WTC11 (cell line): ENCODE data around the gene HPS3. TPM values are rescaled to one million over a fixed set of nuclear protein-coding genes. Genes with fewer than 3 reads are reported as not detected.

ENCODE experiments used
- ATAC-seq: fragments of 200-7000 bp; cut with Tn5 transposase; 2 replicates; pipeline ENCODE4 v1.10.0; 2021; ENCODE audit warnings: mild to moderate bottlenecking, moderate library complexity
- CTCF ChIA-PET: fragments of 300-600 bp; sonication (Branson Sonifier 250); formaldehyde crosslinking; loops from one replicate; lab custom pipeline; 2021; ENCODE audit warnings: antibody characterized with exemption; lab: Charles Lee
- POLR2A ChIA-PET: fragments of 350-600 bp; sonication (Branson Sonifier 250); formaldehyde crosslinking; loops from one replicate; lab custom pipeline; 2021; ENCODE audit warnings: antibody characterized with exemption; lab: Charles Lee
- DNase-seq: peaks from one replicate; pipeline ENCODE4 v3.0.0; 2021; ENCODE audit warnings: low spot score
- H3K27ac Mint-ChIP-seq: 2 replicates; pipeline ENCODE4 v1.8.0; 2021; ENCODE audit warnings: mixed read lengths
- H3K27me3 Mint-ChIP-seq: 2 replicates; pipeline ENCODE4 v1.8.0; 2021; ENCODE audit warnings: low read depth, mild to moderate bottlenecking, moderate library complexity, mixed read lengths
- H3K36me3 Mint-ChIP-seq: 2 replicates; pipeline ENCODE4 v1.8.0; 2021; ENCODE audit warnings: mixed read lengths
- H3K4me1 Mint-ChIP-seq: 2 replicates; pipeline ENCODE4 v1.8.0; 2022; ENCODE audit warnings: mixed read lengths
- H3K4me3 Mint-ChIP-seq: 2 replicates; pipeline ENCODE4 v1.8.0; 2021; ENCODE audit warnings: mild to moderate bottlenecking, moderate library complexity, mixed read lengths
- H3K9me3 Mint-ChIP-seq: 2 replicates; pipeline ENCODE4 v1.8.0; 2021; ENCODE audit warnings: mixed read lengths
- CREB1 ChIP-seq: sonication (generic); formaldehyde crosslinking; IDR thresholded peaks from 2 replicates; pipeline ENCODE4 v1.8.0; 2023; ENCODE audit warnings: mild to moderate bottlenecking, missing genetic modification reagents
- ETV6 ChIP-seq: sonication (generic); formaldehyde crosslinking; IDR thresholded peaks from 2 replicates; pipeline ENCODE4 v1.8.1; 2022; ENCODE audit warnings: mild to moderate bottlenecking, missing genetic modification reagents
- GABPB1 ChIP-seq: sonication (generic); formaldehyde crosslinking; IDR thresholded peaks from 2 replicates; pipeline ENCODE4 v1.8.1; 2023; ENCODE audit warnings: mild to moderate bottlenecking, missing genetic modification reagents
- GTF2I ChIP-seq: fragments of 250-450 bp; sonication (Bioruptor Pico); conservative IDR thresholded peaks from 2 replicates; pipeline ENCODE4 v1.4.0; 2021; ENCODE audit warnings: mild to moderate bottlenecking
- MAX ChIP-seq: sonication (generic); formaldehyde crosslinking; IDR thresholded peaks from 2 replicates; pipeline ENCODE4 v1.8.0; 2022; ENCODE audit warnings: mild to moderate bottlenecking, missing genetic modification reagents
- NFATC4 ChIP-seq: fragments of 250-450 bp; sonication (Bioruptor Pico); IDR thresholded peaks from 2 replicates; pipeline ENCODE4 v1.9.0; 2021; ENCODE audit warnings: mild to moderate bottlenecking
- NFE2L1 ChIP-seq: sonication (generic); formaldehyde crosslinking; IDR thresholded peaks from 2 replicates; pipeline ENCODE4 v1.8.1; 2023; ENCODE audit warnings: missing genetic modification reagents
- NFYB ChIP-seq: sonication (generic); formaldehyde crosslinking; conservative IDR thresholded peaks from 2 replicates; pipeline ENCODE4 v1.8.0; 2022; ENCODE audit warnings: low read depth, missing genetic modification reagents
- NR1H2 ChIP-seq: sonication (generic); formaldehyde crosslinking; IDR thresholded peaks from 2 replicates; pipeline ENCODE4 v1.9.0; 2021; ENCODE audit warnings: mild to moderate bottlenecking, moderate library complexity, missing genetic modification reagents
- NR2C2 ChIP-seq: sonication (generic); formaldehyde crosslinking; IDR thresholded peaks from 2 replicates; pipeline ENCODE4 v1.8.0; 2022; ENCODE audit warnings: mild to moderate bottlenecking, missing genetic modification reagents
- NR3C1 ChIP-seq: sonication (generic); formaldehyde crosslinking; conservative IDR thresholded peaks from 2 replicates; pipeline ENCODE4 v1.8.1; 2023; ENCODE audit warnings: low read depth, mild to moderate bottlenecking, missing genetic modification reagents
- PRRX2 ChIP-seq: fragments of 250-450 bp; sonication (Bioruptor Pico); IDR thresholded peaks from 2 replicates; pipeline ENCODE4 v1.8.0; 2021; ENCODE audit warnings: mild to moderate bottlenecking
- RELA ChIP-seq: sonication (generic); formaldehyde crosslinking; IDR thresholded peaks from 2 replicates; pipeline ENCODE4 v1.8.1; 2022; ENCODE audit warnings: missing genetic modification reagents, mild to moderate bottlenecking, borderline replicate concordance
- RORB ChIP-seq: fragments of 250-450 bp; sonication (Bioruptor Pico); IDR thresholded peaks from 2 replicates; pipeline ENCODE4 v1.9.0; 2021; ENCODE audit warnings: mild to moderate bottlenecking
- SMAD3 ChIP-seq: sonication (generic); formaldehyde crosslinking; IDR thresholded peaks from 2 replicates; pipeline ENCODE4 v1.8.0; 2022; ENCODE audit warnings: missing genetic modification reagents, mild to moderate bottlenecking, borderline replicate concordance
- TEAD1 ChIP-seq: sonication (generic); formaldehyde crosslinking; IDR thresholded peaks from 2 replicates; pipeline ENCODE4 v1.8.0; 2022; ENCODE audit warnings: mild to moderate bottlenecking, missing genetic modification reagents
- ZNF138 ChIP-seq: sonication (generic); formaldehyde crosslinking; conservative IDR thresholded peaks from 2 replicates; pipeline ENCODE4 v1.8.1; 2022; ENCODE audit warnings: mild to moderate bottlenecking, moderate library complexity, missing genetic modification reagents
- ZNF219 ChIP-seq: sonication (generic); formaldehyde crosslinking; IDR thresholded peaks from 2 replicates; pipeline ENCODE4 v1.8.0; 2023; ENCODE audit warnings: missing genetic modification reagents, mild to moderate bottlenecking, borderline replicate concordance
- ZNF317 ChIP-seq: sonication (generic); formaldehyde crosslinking; IDR thresholded peaks from 2 replicates; pipeline ENCODE4 v1.8.1; 2023; ENCODE audit warnings: low read depth, mild to moderate bottlenecking, moderate library complexity, missing genetic modification reagents, borderline replicate concordance
- ZNF416 ChIP-seq: fragments of 250-450 bp; sonication (Bioruptor Pico); IDR thresholded peaks from 2 replicates; pipeline ENCODE4 v1.9.0; 2021; ENCODE audit warnings: mild to moderate bottlenecking, inconsistent platforms
- ZNF425 ChIP-seq: fragments of 250-450 bp; sonication (Bioruptor Pico); conservative IDR thresholded peaks from 2 replicates; pipeline ENCODE4 v1.9.0; 2021; ENCODE audit warnings: mild to moderate bottlenecking
- ZNF512 ChIP-seq: sonication (generic); formaldehyde crosslinking; IDR thresholded peaks from 2 replicates; pipeline ENCODE4 v1.8.1; 2022; ENCODE audit warnings: missing genetic modification reagents, borderline replicate concordance
- total RNA-seq: library from RNA; stranded (reverse); gene quantifications from 3 replicates; pipeline ENCODE4 v1.2.3, GENCODE V29; 2021
- TF ChIP-seq, protein P1 (sequence below): sonication (generic); formaldehyde crosslinking; IDR thresholded peaks from 2 replicates; pipeline ENCODE4 v1.8.0; 2022; ENCODE audit warnings: mild to moderate bottlenecking, missing genetic modification reagents
- TF ChIP-seq, protein P2 (sequence below): sonication (generic); formaldehyde crosslinking; IDR thresholded peaks from 2 replicates; pipeline ENCODE4 v1.8.0; 2022; ENCODE audit warnings: missing genetic modification reagents

The HPS3 gene
- total RNA-seq, 1 experiment from 2014 or later: 51.3 TPM

- peaks cover 13% of the 10 kb centered on the region for H3K4me1 Mint-ChIP-seq
- TF ChIP-seq ZNF138: no peak
- TF ChIP-seq RELA (CRISPR knock-in tag): no peak
- no peak for TF ChIP-seq NR3C1
- TF ChIP-seq, all 79 proteins: peak for 0
- Mint-ChIP-seq H3K9me3 (no peaks in the 10 kb centered on the region), H3K27ac (peak overlapping the region; percentile 57; the same call in 1 of the 2 replicates), H3K36me3 (peaks cover 46% of the 10 kb centered on the region), H3K27me3 (no peaks in the 10 kb centered on the region), H3K4me3 (no peak overlapping the region)
- ATAC-seq (no peak), DNase-seq (no peak)
- ChIA-PET POLR2A (no interaction called here), CTCF (no interaction called here)
Observed at GRCh38 chr3:149150436-149150835, 21.0 kb downstream of the HPS3 start.

GRCh38 chr3:149151843-149152242 is 22.4 kb downstream of the HPS3 start:
- peaks cover 13% of the 10 kb centered on the region for H3K4me1 Mint-ChIP-seq
- H3K27me3 Mint-ChIP-seq: no peaks in the 10 kb centered on the region
- H3K27ac Mint-ChIP-seq: peak overlapping the region; percentile 86
- H3K4me3 Mint-ChIP-seq: no peak overlapping the region
- POLR2A ChIA-PET: no interaction called here
- H3K9me3 Mint-ChIP-seq: no peaks in the 10 kb centered on the region
- ATAC-seq (no peak), DNase-seq (no peak)
- CTCF ChIA-PET: no interaction called here
- peaks cover 54% of the 10 kb centered on the region for H3K36me3 Mint-ChIP-seq
- no peak for TF ChIP-seq NFYB (CRISPR knock-in tag)
- TF ChIP-seq MAX (CRISPR knock-in tag): no peak
- no peak for TF ChIP-seq NR1H2 (CRISPR knock-in tag)

DNA sequence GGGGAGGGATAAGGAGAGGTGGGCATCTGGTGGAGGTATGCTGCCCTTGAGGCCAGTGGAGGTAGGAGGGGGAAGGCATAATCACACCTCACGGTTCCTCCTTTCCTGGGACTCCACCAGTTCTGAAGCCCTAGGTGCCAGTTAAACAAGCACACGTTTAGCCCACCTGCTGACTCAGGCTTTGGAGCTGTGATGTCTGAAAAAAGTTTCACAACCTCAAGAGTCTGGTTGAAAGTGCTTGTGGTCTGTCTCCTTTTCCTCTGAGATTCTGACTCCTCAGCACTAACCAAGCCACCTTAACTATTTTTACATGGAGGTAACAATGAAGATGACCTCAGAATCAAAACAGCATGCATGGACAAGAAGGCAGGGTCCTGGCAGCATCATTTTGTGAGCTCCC is 23.0 kb downstream of the HPS3 start:
- Mint-ChIP-seq H3K4me3 (no peak overlapping the region), H3K9me3 (no peaks in the 10 kb centered on the region), H3K27me3 (no peaks in the 10 kb centered on the region), H3K4me1 (peaks cover 13% of the 10 kb centered on the region), H3K27ac (peak overlapping the region; percentile 95), H3K36me3 (peaks cover 56% of the 10 kb centered on the region)
- POLR2A ChIA-PET: no interaction called here
- TF ChIP-seq TEAD1 (CRISPR knock-in tag): no peak
- no peak for TF ChIP-seq PRRX2 (CRISPR knock-in tag)
- no peak for TF ChIP-seq ETV6 (CRISPR knock-in tag)
- no peak for TF ChIP-seq MAX (CRISPR knock-in tag)
- no peak for TF ChIP-seq ZNF425
- TF ChIP-seq, protein P1, sequence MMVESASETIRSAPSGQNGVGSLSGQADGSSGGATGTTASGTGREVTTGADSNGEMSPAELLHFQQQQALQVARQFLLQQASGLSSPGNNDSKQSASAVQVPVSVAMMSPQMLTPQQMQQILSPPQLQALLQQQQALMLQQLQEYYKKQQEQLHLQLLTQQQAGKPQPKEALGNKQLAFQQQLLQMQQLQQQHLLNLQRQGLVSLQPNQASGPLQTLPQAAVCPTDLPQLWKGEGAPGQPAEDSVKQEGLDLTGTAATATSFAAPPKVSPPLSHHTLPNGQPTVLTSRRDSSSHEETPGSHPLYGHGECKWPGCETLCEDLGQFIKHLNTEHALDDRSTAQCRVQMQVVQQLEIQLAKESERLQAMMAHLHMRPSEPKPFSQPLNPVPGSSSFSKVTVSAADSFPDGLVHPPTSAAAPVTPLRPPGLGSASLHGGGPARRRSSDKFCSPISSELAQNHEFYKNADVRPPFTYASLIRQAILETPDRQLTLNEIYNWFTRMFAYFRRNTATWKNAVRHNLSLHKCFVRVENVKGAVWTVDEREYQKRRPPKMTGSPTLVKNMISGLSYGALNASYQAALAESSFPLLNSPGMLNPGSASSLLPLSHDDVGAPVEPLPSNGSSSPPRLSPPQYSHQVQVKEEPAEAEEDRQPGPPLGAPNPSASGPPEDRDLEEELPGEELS: no peak
- no peak for TF ChIP-seq ZNF317 (CRISPR knock-in tag)
- TF ChIP-seq RORB (CRISPR knock-in tag): no peak
- no peak for TF ChIP-seq ZNF219 (CRISPR knock-in tag)
- no peak for TF ChIP-seq CREB1 (CRISPR knock-in tag)
- no peak for TF ChIP-seq NFYB (CRISPR knock-in tag)
- no peak for TF ChIP-seq ZNF512 (CRISPR knock-in tag)
- TF ChIP-seq NFE2L1 (CRISPR knock-in tag): no peak
- no peak for TF ChIP-seq ZNF416 (CRISPR knock-in tag)
- TF ChIP-seq SMAD3 (CRISPR knock-in tag): no peak
- TF ChIP-seq, protein P2, sequence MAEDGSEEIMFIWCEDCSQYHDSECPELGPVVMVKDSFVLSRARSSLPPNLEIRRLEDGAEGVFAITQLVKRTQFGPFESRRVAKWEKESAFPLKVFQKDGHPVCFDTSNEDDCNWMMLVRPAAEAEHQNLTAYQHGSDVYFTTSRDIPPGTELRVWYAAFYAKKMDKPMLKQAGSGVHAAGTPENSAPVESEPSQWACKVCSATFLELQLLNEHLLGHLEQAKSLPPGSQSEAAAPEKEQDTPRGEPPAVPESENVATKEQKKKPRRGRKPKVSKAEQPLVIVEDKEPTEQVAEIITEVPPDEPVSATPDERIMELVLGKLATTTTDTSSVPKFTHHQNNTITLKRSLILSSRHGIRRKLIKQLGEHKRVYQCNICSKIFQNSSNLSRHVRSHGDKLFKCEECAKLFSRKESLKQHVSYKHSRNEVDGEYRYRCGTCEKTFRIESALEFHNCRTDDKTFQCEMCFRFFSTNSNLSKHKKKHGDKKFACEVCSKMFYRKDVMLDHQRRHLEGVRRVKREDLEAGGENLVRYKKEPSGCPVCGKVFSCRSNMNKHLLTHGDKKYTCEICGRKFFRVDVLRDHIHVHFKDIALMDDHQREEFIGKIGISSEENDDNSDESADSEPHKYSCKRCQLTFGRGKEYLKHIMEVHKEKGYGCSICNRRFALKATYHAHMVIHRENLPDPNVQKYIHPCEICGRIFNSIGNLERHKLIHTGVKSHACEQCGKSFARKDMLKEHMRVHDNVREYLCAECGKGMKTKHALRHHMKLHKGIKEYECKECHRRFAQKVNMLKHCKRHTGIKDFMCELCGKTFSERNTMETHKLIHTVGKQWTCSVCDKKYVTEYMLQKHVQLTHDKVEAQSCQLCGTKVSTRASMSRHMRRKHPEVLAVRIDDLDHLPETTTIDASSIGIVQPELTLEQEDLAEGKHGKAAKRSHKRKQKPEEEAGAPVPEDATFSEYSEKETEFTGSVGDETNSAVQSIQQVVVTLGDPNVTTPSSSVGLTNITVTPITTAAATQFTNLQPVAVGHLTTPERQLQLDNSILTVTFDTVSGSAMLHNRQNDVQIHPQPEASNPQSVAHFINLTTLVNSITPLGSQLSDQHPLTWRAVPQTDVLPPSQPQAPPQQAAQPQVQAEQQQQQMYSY: no peak
- TF ChIP-seq GTF2I (CRISPR knock-in tag): no peak
- TF ChIP-seq GABPB1 (CRISPR knock-in tag): no peak
- no peak for TF ChIP-seq NR2C2 (CRISPR knock-in tag)
- no peak for TF ChIP-seq NFATC4 (CRISPR knock-in tag)
- DNase-seq (no peak), ATAC-seq (0 out of 2 replicates have a peak, but pooled peaks have one; percentile 39)
- CTCF ChIA-PET: no interaction called here
